Tibial artery (tissue), 4 donors: ENCODE data around the gene PDSS2.
"Not testable (repeated sequence)": the region's sequence is repeated elsewhere in the genome, so short reads cannot be mapped to it uniquely, and the experiment has no call there.

Experiments
- DNase-seq, 2 donors: peaks; one replicate each; pipeline ENCODE4 v3.0.0-alpha.2; 2019
- H3K27ac ChIP-seq, 2 donors: fragments of 200-600 bp; sonication (generic) in 1 of 2; 1 replicate in 1 of 2; 2 replicates in 1 of 2; pipeline ENCODE4 v1.5.1; 2018 to 2019; ENCODE audit warnings: mild to moderate bottlenecking in 1 of 2
- H3K27me3 ChIP-seq, 2 donors: fragments of 200-600 bp; sonication (generic) in 1 of 2; one replicate each; pipeline versions ENCODE4 v1.5.1 to v1.6.0; 2016 to 2019
- H3K36me3 ChIP-seq, 3 donors: fragments of 200-600 bp; sonication (generic) in 2 of 3; one replicate each; pipeline ENCODE4 v1.5.1; 2016 to 2019; ENCODE audit warnings: mild to moderate bottlenecking in 2 of 3
- H3K4me1 ChIP-seq, 4 donors: fragments of 200-600 bp; sonication (generic) in 2 of 4; 1 replicate in 3 of 4; 2 replicates in 1 of 4; pipeline ENCODE4 v1.5.1; 2016 to 2019
- H3K4me3 ChIP-seq, 2 donors: fragments of 200-600 bp; sonication (generic) in 1 of 2; 1 replicate in 1 of 2; 2 replicates in 1 of 2; pipeline ENCODE4 v1.5.1; 2018 to 2019; ENCODE audit warnings: mild to moderate bottlenecking in 2 of 2
- H3K9me3 ChIP-seq, 3 donors: fragments of 200-600 bp; sonication (generic) in 1 of 3; one replicate each; pipeline ENCODE4 v1.5.1; 2016 to 2019
- CTCF ChIP-seq, 2 experiments: fragments of 200-600 bp in 1 of 2; fragments of 450-650 bp in 1 of 2; IDR thresholded peaks; one replicate each; pipeline ENCODE4 v1.5.1; 2017 to 2019; ENCODE audit warnings: antibody characterized with exemption in 2 of 2, mild to moderate bottlenecking in 1 of 2, moderate library complexity in 1 of 2
- intact Hi-C: fragments of 100-400 bp; cut with DNase I; formaldehyde crosslinking; loops from one replicate; pipeline ENCODE4 v1.15.0; 2023; ENCODE audit warnings: low total_unique reads

Gene PDSS2

GRCh38 chr6:107144666-107145065, 314.7 kb downstream of the PDSS2 start:
- no peak for TF ChIP-seq CTCF (IDR thresholded peaks at IDR 0.05)
- Histone ChIP-seq H3K36me3 (no peaks in the 10 kb centered on the region), H3K4me3 (no peak overlapping the region), H3K4me1 (no peaks in the 10 kb centered on the region), H3K9me3 (no peaks in the 10 kb centered on the region), H3K27me3 (no peaks in the 10 kb centered on the region), H3K27ac (no peak overlapping the region)
- intact Hi-C loops: no loop called here
- DNase-seq: no peak

- Histone ChIP-seq H3K4me1 (no peaks in the 10 kb centered on the region), H3K36me3 (no peaks in the 10 kb centered on the region), H3K9me3 (no peaks in the 10 kb centered on the region), H3K27ac (no peak overlapping the region), H3K4me3 (no peak overlapping the region), H3K27me3 (no peaks in the 10 kb centered on the region)
- no peak for TF ChIP-seq CTCF (IDR thresholded peaks at IDR 0.05)
- intact Hi-C loops: no loop called here
- no peak for DNase-seq
Measured at GRCh38 chr6:107144014-107144413, 315.4 kb downstream of the PDSS2 start.

GRCh38 chr6:107140581-107140980, 318.8 kb downstream of the PDSS2 start:
- H3K4me1 ChIP-seq: no peaks in the 10 kb centered on the region
- no peak overlapping the region for H3K4me3 ChIP-seq
- no peak overlapping the region for H3K27ac ChIP-seq
- no peak for DNase-seq
- no peaks in the 10 kb centered on the region for H3K27me3 ChIP-seq
- no peak for TF ChIP-seq CTCF (IDR thresholded peaks at IDR 0.05)
- H3K36me3 ChIP-seq: no peaks in the 10 kb centered on the region
- no peaks in the 10 kb centered on the region for H3K9me3 ChIP-seq
- intact Hi-C loops: no loop called here

- H3K27ac ChIP-seq, DNase-seq, H3K4me1 ChIP-seq, H3K36me3 ChIP-seq, intact Hi-C loops, H3K9me3 ChIP-seq, H3K27me3 ChIP-seq, H3K4me3 ChIP-seq: not testable (repeated sequence)
Measured at GRCh38 chr6:107136324-107136723, 323.0 kb downstream of the PDSS2 start.

GRCh38 chr6:107135048-107135680, 324.2 kb downstream of the PDSS2 start:
- intact Hi-C loops, H3K4me1 ChIP-seq, H3K36me3 ChIP-seq, H3K9me3 ChIP-seq, H3K4me3 ChIP-seq, DNase-seq, H3K27me3 ChIP-seq, H3K27ac ChIP-seq: not testable (repeated sequence)

GRCh38 chr6:107132330-107132954, 326.9 kb downstream of the PDSS2 start:
- Histone ChIP-seq H3K36me3 (no peaks in the 10 kb centered on the region), H3K4me1 (peaks cover 0 to 6% (median 0%) of the 10 kb centered on the region in 4 donors), H3K9me3 (no peaks in the 10 kb centered on the region), H3K27me3 (no peaks in the 10 kb centered on the region), H3K27ac (no peak overlapping the region), H3K4me3 (no peak overlapping the region)
- TF ChIP-seq CTCF (IDR thresholded peaks at IDR 0.05): peak in 1 of 2 experiments; percentile 18
- DNase-seq: no peak
- intact Hi-C loops: no loop called here
